ENCODE measurements around the gene CPT1A. TPM values are rescaled to one million over a fixed set of nuclear protein-coding genes. Genes with fewer than 3 reads are reported as not detected.
A peak's percentile ranks its signal among the peaks of the same experiment; 100 is the strongest.

The CPT1A gene
- total and polyA plus RNA-seq, 8 donors: 7.0 to 103 (median 30.1) TPM

- no peak overlapping the region for H3K4me3 ChIP-seq
- H3K4me1 ChIP-seq: peaks cover 14 to 30% (median 22%) of the 10 kb centered on the region in 4 donors
- WGBS, 5 donors: 71 to 88% (median 84%) methylated on average over 8 of the region's 8 CpGs
- intact Hi-C loops (cut with DNase I; ENCODE audit: low total_unique reads): no loop called here
- no peak for DNase-seq
- TF ChIP-seq POLR2AphosphoS5 (IDR thresholded peaks at IDR 0.05) (no peak), EP300 (IDR thresholded peaks at IDR 0.05) (no peak), CTCF (IDR thresholded peaks at IDR 0.05) (no peak), POLR2A (IDR thresholded peaks at IDR 0.05) (no peak)
- H3K27ac ChIP-seq: no peak overlapping the region
- H3K9me3 ChIP-seq: no peaks in the 10 kb centered on the region
- no peaks in the 10 kb centered on the region for H3K36me3 ChIP-seq
- H3K27me3 ChIP-seq: peaks cover 0 to 23% (median 10%) of the 10 kb centered on the region in 3 donors
These were observed 10.9 kb upstream of the CPT1A start for GRCh38 chr11:68852628-68853027.

GRCh38 chr11:68848429-68848828 is 6.7 kb upstream of the CPT1A start:
- Histone ChIP-seq H3K4me1 (peaks cover 9 to 21% (median 11%) of the 10 kb centered on the region in 4 donors), H3K27ac (no peak overlapping the region)

GRCh38 chr11:68847395-68847794 is 5.7 kb upstream of the CPT1A start:
- Histone ChIP-seq H3K27me3 (no peaks in the 10 kb centered on the region), H3K9me3 (no peaks in the 10 kb centered on the region), H3K4me1 (peaks cover 19 to 32% (median 21%) of the 10 kb centered on the region in 4 donors), H3K27ac (no peak overlapping the region), H3K4me3 (no peak overlapping the region), H3K36me3 (no peaks in the 10 kb centered on the region)
- intact Hi-C loops (cut with DNase I; ENCODE audit: low total_unique reads): no loop called here
- TF ChIP-seq CTCF (IDR thresholded peaks at IDR 0.05) (no peak), EP300 (IDR thresholded peaks at IDR 0.05) (no peak), POLR2AphosphoS5 (IDR thresholded peaks at IDR 0.05) (no peak), POLR2A (IDR thresholded peaks at IDR 0.05) (no peak)
- WGBS, 5 donors: 63 to 72% (median 64%) methylated on average over 4 of the region's 4 CpGs
- no peak for DNase-seq

More at GRCh38 chr11:68848429-68848828, 6.7 kb upstream of the CPT1A start:
- no peak for TF ChIP-seq POLR2AphosphoS5 (IDR thresholded peaks at IDR 0.05)
- no peak for TF ChIP-seq CTCF (IDR thresholded peaks at IDR 0.05)
- TF ChIP-seq POLR2A (IDR thresholded peaks at IDR 0.05): no peak
- TF ChIP-seq EP300 (IDR thresholded peaks at IDR 0.05): no peak
- WGBS, 5 donors: 86 to 96% (median 90%) methylated on average over 15 of the region's 15 CpGs
- no peak for DNase-seq
- Histone ChIP-seq H3K27me3 (peaks cover 0 to 1% (median 0%) of the 10 kb centered on the region in 3 donors), H3K4me3 (no peak overlapping the region), H3K36me3 (no peaks in the 10 kb centered on the region), H3K9me3 (no peaks in the 10 kb centered on the region)
- intact Hi-C loops (cut with DNase I; ENCODE audit: low total_unique reads): no loop called here

GRCh38 chr11:68845351-68846002 is 3.8 kb upstream of the CPT1A start:
- Histone ChIP-seq H3K9me3 (no peaks in the 10 kb centered on the region), H3K27ac (peak overlapping the region in 1 of 5 donors; percentile 53), H3K4me1 (peaks cover 25 to 47% (median 30%) of the 10 kb centered on the region in 4 donors), H3K36me3 (no peaks in the 10 kb centered on the region), H3K27me3 (no peaks in the 10 kb centered on the region), H3K4me3 (no peak overlapping the region)
- no peak for TF ChIP-seq POLR2A (IDR thresholded peaks at IDR 0.05)
- no peak for TF ChIP-seq POLR2AphosphoS5 (IDR thresholded peaks at IDR 0.05)
- TF ChIP-seq CTCF (IDR thresholded peaks at IDR 0.05): no peak
- no peak for TF ChIP-seq EP300 (IDR thresholded peaks at IDR 0.05)
- intact Hi-C loops (cut with DNase I; ENCODE audit: low total_unique reads): no loop called here
- WGBS, 5 donors: 66 to 81% (median 71%) methylated on average over 18 of the region's 18 CpGs
- DNase-seq: no peak
